Stimulated activated CD8-positive, alpha-beta memory T cell treated with anti-CD3 and anti-CD28 coated beads, Interleukin-15, amount 100 ng/mL, for 1 hour (primary cell): Measurements from ENCODE around the gene SNX14.

Source experiments
- DNase-seq: peaks from one replicate; pipeline ENCODE4 v3.0.0-alpha.2; 2020; ENCODE audit warnings: low read depth

The SNX14 gene

GRCh38 chr6:85464722-85465150 lies 128.9 kb downstream of the SNX14 start:
- DNase-seq = no peak

GRCh38 chr6:85464260-85464644 lies 129.4 kb downstream of the SNX14 start:
- DNase-seq = no peak

DNA sequence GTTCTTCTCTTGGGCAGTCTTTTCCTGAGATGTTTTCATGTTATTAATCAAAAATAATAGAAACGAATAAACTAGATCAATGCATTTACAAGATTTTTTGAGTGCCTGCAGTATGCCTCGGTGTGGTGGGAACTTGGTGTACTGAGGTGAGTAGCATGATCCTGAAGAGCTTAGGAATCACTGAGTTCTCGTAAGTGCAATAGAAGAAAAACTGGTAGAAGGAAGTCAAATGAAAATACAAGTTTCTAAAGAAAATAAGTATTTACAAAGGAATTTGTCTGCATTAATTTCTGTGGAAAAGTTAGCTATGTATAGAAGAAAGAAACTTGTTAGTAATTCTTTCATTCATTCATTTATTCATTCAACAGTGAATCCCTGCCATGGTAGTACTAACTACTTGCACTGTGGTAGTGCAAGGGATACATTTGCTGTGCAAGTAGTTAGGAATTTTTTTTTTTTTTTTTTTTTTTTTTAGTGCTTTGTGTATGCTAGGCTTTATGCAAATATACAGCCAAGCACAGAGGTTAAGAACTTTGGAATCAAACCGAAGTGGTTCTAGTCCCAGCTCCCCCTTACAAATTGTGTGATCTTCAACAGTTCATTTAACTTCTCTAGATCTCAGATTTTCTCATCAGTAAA lies 129.9 kb downstream of the SNX14 start:
- no peak for DNase-seq

DNA sequence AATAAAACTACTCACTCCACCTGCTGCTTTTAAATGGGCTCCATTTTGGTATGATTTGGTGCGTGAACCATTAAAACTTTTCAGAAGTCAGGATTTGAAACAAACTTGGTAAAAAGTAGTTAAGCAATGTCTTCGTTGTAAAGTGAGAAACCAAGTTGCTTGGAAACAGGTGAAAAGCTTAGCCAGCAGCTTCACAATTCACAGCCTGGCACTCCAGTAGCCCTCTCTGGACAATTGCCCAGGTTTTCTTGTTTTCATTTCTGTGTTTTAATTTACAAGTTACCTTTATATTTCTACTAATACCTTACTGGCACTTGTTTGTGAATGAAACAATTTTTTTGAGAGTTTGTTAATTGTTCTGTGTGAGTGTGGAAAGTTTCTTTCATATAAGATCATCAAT lies 131.0 kb downstream of the SNX14 start:
- DNase-seq = no peak

DNA sequence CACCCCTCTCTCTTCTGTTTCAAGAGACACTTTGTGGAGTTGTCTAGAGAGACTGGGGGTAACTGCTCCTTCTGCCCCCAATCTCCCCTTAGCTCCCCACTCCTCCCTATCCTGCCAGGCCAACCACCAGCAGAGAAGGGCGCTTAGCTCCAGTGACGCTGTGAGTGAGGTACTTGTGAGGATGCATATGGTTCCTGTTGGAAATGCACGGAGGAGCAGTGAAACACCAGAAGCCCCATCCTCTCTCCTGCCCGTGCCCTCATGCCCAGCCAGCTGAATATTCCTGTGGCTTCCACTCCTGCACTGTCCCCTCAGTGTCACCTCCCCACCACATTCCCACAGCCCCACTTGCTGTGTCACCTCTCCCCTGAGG lies 131.9 kb downstream of the SNX14 start:
- no peak for DNase-seq

DNA sequence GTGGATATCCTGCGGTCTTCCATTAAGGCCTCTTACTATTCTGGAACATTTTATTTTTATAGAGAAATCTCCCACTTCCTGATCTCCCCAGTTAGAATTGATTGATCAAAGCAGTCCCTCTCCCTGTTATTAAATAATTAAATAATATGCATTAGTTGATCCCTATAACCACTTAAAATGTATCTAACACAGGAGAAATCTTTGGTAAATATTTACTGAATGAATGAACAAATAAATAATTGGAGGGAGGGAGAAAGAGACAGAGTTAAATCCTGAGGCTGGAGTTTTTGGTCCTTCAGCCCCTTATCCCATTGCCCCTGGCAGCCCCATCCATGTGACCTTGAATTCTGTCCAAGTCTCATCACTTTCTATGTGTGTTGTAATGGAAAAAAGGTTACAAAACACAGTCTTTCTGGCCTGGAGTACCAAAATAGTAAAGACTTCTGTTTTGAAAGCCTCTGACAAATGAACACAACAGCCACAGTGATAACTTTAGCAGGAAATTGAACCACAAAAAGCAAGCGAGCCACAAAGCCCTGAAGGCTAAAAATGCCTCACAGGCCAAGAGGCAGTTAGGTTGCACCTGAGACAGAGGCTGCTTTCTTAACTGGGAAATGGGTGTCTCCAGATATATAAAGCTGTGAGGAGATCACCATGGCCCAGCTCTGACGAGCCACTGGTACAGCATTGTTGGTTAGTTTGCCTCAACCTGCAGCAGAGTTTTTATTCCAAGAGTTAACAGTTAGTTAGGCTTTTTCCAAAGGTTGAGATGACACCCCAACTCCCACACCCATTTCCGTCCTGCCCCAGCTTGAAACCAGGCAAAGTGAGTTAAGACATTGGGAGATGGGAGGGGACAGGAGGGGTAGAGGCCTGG lies 132.5 kb downstream of the SNX14 start:
- peak; percentile 27 for DNase-seq

DNA sequence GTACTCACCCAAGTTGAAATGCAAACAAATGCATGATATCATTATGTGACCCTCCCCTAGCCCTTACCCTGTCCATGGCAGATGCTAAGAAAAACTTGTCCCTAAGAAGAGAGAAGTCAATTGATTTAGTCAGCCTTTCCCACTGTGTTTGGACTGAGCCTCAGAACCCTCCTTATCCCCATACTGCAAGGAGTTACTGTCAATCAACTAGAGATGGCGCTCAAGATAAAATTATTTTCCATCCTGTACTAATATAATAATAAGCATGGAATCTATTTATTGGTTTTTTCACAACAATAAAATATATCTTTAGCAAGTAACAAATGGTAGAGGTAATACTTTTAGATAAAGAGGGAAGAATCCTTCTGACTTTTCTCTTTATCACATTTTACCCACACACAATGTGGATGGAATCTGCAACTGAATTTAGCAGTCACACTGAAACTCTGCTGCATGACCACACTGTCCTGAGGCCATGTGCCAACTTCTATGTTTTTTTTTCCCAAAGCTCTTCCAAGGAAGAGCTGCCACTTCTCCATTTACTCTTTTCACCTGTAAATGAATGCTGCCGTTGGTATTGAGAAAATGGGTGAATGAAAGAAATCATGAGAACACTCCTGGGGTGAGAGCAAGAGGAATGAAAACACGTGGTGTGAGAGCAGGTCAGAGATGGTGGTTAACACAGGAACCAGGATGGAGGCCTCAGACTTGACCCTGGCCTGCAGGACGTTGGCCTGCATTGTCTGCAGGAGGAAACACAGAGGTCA lies 133.3 kb downstream of the SNX14 start:
- no peak for DNase-seq

DNA sequence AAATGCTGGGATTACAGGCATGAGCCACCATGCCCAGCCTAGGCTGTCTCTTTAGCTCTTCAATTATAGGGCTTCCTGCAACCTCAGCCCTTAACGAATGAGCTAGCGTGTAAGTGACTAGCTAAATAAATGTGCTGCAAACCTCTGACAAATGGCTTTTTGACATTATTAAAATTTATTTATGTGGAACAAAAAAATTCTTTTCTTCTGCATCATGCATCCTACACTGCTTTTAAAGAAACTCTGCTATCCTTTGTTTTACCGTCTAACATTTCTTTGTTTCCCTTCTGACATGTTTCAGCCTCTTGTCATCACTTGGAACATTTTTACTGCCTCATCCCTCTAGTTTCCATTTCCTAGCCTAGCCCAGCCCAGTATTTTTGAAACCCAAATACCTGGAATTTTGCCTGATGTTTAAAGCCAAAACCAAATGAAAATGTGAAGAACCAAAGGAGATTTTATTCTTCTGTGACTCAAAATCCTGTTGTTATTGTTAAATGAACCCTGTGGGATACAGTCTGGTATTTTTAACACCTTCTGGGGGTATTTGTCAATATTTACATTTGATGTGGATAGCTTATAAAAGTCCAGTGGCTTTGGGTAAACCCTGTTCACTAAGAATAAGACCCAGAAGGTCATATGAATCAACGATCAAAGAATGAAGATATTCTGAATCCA lies 134.3 kb downstream of the SNX14 start:
- no peak for DNase-seq

DNA sequence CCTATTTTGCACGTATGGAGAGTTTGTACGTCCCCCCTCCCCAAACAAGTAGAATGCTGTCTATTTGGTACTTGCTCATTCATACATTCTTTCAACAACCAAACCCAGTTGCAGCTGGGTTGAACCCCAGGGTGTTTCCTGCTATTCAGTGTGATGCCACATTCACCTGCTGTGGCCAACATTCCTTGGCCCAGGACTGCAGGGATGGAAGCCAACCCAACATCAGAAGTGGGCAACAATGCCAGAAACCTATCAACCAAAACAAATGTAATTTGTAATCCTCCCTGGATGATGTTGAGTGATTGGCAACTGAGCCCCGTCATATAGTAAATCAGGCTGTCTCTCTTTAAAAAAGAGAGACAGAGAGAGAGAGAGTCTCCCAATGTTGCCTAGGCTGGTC lies 134.9 kb downstream of the SNX14 start:
- DNase-seq = no peak

DNA sequence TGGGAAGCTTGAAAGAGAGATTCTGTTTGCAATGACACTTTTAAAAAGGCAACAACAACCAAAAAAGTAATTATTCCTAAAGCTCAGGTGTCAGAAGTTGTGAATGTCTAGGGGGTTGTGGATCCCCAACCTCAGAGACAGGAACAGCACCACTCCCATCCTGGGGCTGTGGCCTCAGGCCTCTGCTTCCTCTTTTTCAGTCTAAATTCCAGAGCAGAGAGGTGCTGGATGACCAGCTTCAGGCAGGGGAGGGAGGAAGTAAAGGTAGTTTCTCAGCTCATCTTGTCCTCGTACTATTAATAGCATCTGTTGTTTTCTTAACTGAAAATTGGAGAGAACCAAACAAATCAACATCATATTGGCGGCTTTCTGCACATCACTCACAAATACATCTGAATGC lies 135.5 kb downstream of the SNX14 start:
- DNase-seq = no peak

- DNase-seq = no peak
Measured at GRCh38 chr6:85456782-85457181, 136.9 kb downstream of the SNX14 start.
